Body of pancreas (tissue), 4 donors: ENCODE results near the gene PBX2. TPM values are rescaled to one million over a fixed set of nuclear protein-coding genes. Genes with fewer than 3 reads are reported as not detected.

Experiments used
- ATAC-seq: fragments of 150-250 bp; one replicate; pipeline ENCODE4 v1.9.1; 2016
- DNase-seq, 4 donors: peaks; one replicate each; pipeline ENCODE4 v3.0.0-alpha.2; 2019
- H3K27ac ChIP-seq, 4 donors: fragments of 200-600 bp; sonication (generic); 1 replicate in 3 of 4; 2 replicates in 1 of 4; pipeline versions ENCODE4 v1.5.1 to v1.6.1; 2016 to 2019; ENCODE audit warnings: mild to moderate bottlenecking in 1 of 4, mixed read lengths in 1 of 4, moderate library complexity in 1 of 4
- H3K27me3 ChIP-seq, 2 donors: fragments of 200-600 bp; sonication (generic); one replicate each; pipeline ENCODE4 v1.6.0; 2016; ENCODE audit warnings: mild to moderate bottlenecking in 1 of 2
- H3K36me3 ChIP-seq, 2 donors: fragments of 200-600 bp; sonication (generic); replicated peaks in 1 of 2; 2 replicates each; pipeline ENCODE4 v1.5.1; 2016; ENCODE audit warnings: low read depth in 2 of 2; ENCODE audit not compliant: insufficient read depth in 1 of 2
- H3K4me1 ChIP-seq: fragments of 200-600 bp; sonication (generic); one replicate; pipeline ENCODE4 v1.6.0; 2016
- H3K4me3 ChIP-seq, 2 donors: fragments of 200-600 bp; sonication (generic); 1 replicate in 1 of 2; 2 replicates in 1 of 2; pipeline ENCODE4 v1.5.1; 2016 to 2019
- H3K9me3 ChIP-seq, 3 donors: fragments of 200-600 bp; sonication (generic); 1 replicate in 2 of 3; 2 replicates in 1 of 3; pipeline ENCODE4 v1.5.1; 2016
- CTCF ChIP-seq, 7 experiments: fragments of 450-650 bp in 4 of 7; fragments of 200-600 bp in 3 of 7; sonication (generic) in 3 of 7; IDR thresholded peaks; one replicate each; pipeline ENCODE4 v1.5.1; 2016 to 2019; ENCODE audit warnings: antibody characterized with exemption in 7 of 7
- POLR2A ChIP-seq, 3 donors: fragments of 450-650 bp; IDR thresholded peaks; one replicate each; pipeline ENCODE4 v1.6.1; 2016; ENCODE audit warnings: antibody characterized with exemption in 3 of 3, mild to moderate bottlenecking in 2 of 3
- WGBS, 2 donors: methylation state at CpG; one replicate each; pipeline ENCODE4 v1.1.5; 2017; 5-methylcytosine and 5-hydroxymethylcytosine counted together
- intact Hi-C: fragments of 100-400 bp; cut with DNase I; formaldehyde crosslinking; loops from one replicate; pipeline ENCODE4 v1.15.1; 2023
- total RNA-seq, 2 donors: library from RNA; depleted of rRNA; stranded (reverse); fragments of >200 nt; gene quantifications; one replicate each; pipeline ENCODE4 v1.1.0, GENCODE V29; 2016

PBX2 gene
- total RNA-seq, 2 donors from 2014 or later, result 28.8 to 31.3 TPM

GRCh38 chr6:32184084-32184640 is 5.8 kb downstream of the PBX2 start, which contains the start of gene AGER:
TSS of gene AGER (minus strand) at chr6:32184253. CDS start at chr6:32184222, 31 bp downstream.
- Histone ChIP-seq H3K4me1 (peaks cover 33% of the 10 kb centered on the region), H3K27me3 (no peaks in the 10 kb centered on the region), H3K9me3 (no peaks in the 10 kb centered on the region), H3K4me3 (no peak within 1 kb of the TSS), H3K27ac (peak within 1 kb of the TSS in 2 of 4 donors; percentile 12 to 13), H3K36me3 (peaks cover 0 to 6% of the 10 kb centered on the region in 2 donors)
- ATAC-seq (no peak), DNase-seq (no peak)
- intact Hi-C loops, result no loop called here
- TF ChIP-seq POLR2A (IDR thresholded peaks at IDR 0.05), result no peak
- TF ChIP-seq CTCF (IDR thresholded peaks at IDR 0.05), result no peak
- 74% methylated on average over 5 to 6 of the region's 6 CpGs for WGBS, 2 donors

GRCh38 chr6:32183483-32184083 is 6.4 kb downstream of the PBX2 start:
- WGBS, 2 donors, result 87 to 88% methylated on average over 15 of the region's 15 CpGs
- intact Hi-C loops, result no loop called here
- H3K9me3 ChIP-seq, result no peaks in the 10 kb centered on the region
- H3K36me3 ChIP-seq, result peaks cover 0 to 6% of the 10 kb centered on the region in 2 donors
- ATAC-seq (no peak), DNase-seq (no peak)
- peak overlapping the region in 2 of 4 donors; percentile 12 to 13 for H3K27ac ChIP-seq
- no peak for TF ChIP-seq POLR2A (IDR thresholded peaks at IDR 0.05)
- TF ChIP-seq CTCF (IDR thresholded peaks at IDR 0.05), result no peak
- H3K27me3 ChIP-seq, result no peaks in the 10 kb centered on the region
- peaks cover 32% of the 10 kb centered on the region for H3K4me1 ChIP-seq
- H3K4me3 ChIP-seq, result no peak overlapping the region

- ATAC-seq (no peak), DNase-seq (no peak)
- Histone ChIP-seq H3K4me1 (peaks cover 26% of the 10 kb centered on the region), H3K27me3 (no peaks in the 10 kb centered on the region), H3K27ac (peak overlapping the region in 1 of 4 donors; percentile 13), H3K4me3 (no peak overlapping the region), H3K36me3 (peaks cover 0 to 6% of the 10 kb centered on the region in 2 donors), H3K9me3 (no peaks in the 10 kb centered on the region)
- intact Hi-C loops, result no loop called here
- WGBS, 2 donors, result 67 to 82% methylated on average over 3 of the region's 3 CpGs
- TF ChIP-seq CTCF (IDR thresholded peaks at IDR 0.05), result no peak
- no peak for TF ChIP-seq POLR2A (IDR thresholded peaks at IDR 0.05)
These were observed 7.0 kb downstream of the PBX2 start for GRCh38 chr6:32183030-32183429.

- no peak for DNase-seq
- H3K27ac ChIP-seq, result no peak overlapping the region
- H3K4me1 ChIP-seq, result peaks cover 26% of the 10 kb centered on the region
- peaks cover 0 to 6% of the 10 kb centered on the region in 2 donors for H3K36me3 ChIP-seq
- no peak overlapping the region for H3K4me3 ChIP-seq
- 85 to 97% methylated on average over 10 of the region's 10 CpGs for WGBS, 2 donors
- H3K9me3 ChIP-seq, result no peaks in the 10 kb centered on the region
- no peaks in the 10 kb centered on the region for H3K27me3 ChIP-seq
- intact Hi-C loops, result no loop called here
- ATAC-seq, result no peak
- TF ChIP-seq POLR2A (IDR thresholded peaks at IDR 0.05) (no peak), CTCF (IDR thresholded peaks at IDR 0.05) (no peak)
These were observed 7.4 kb downstream of the PBX2 start for GRCh38 chr6:32182555-32182981.
